ENCODE results near the gene ITGA5. TPM values are rescaled to one million over a fixed set of nuclear protein-coding genes. Genes with fewer than 3 reads are reported as not detected.

Gene ITGA5
- total RNA-seq, 1 experiment from 2014 or later, result 12.2 TPM

- Histone ChIP-seq H3K9me3 (ENCODE audit: control insufficient read depth, low read depth, low read length) (no peaks in the 10 kb centered on the region), H3K23ac (ENCODE audit: insufficient read length, low read depth, low read length) (no peak overlapping the region), H3K56ac (ENCODE audit: insufficient read length, low read depth, low read length) (no peak overlapping the region), H4K8ac (replicated peaks; ENCODE audit: insufficient read length, low read depth, low read length) (no peak overlapping the region), H2AFZ (ENCODE audit: low read length) (no peak overlapping the region), H2AK5ac (ENCODE audit: insufficient read length, low read length) (no peak overlapping the region), H3K27ac (ENCODE audit: insufficient read length, low read depth, low read length) (no peak overlapping the region), H3K4me2 (ENCODE audit: insufficient read depth, insufficient read length, low read length) (no peak overlapping the region), H2BK15ac (ENCODE audit: low read depth, low read length) (no peak overlapping the region), H3K14ac (ENCODE audit: insufficient read depth, low read length) (no peak overlapping the region), H3K79me1 (ENCODE audit: insufficient read depth, low read depth, low read length, poor library complexity, severe bottlenecking) (no peaks in the 10 kb centered on the region), H3K4ac (ENCODE audit: low read depth, low read length) (no peak overlapping the region), H3K27me3 (ENCODE audit: insufficient read depth, low read length) (no peaks in the 10 kb centered on the region), H3K9ac (ENCODE audit: extremely low read depth, insufficient read length, low read length) (no peak overlapping the region), H3K23me2 (ENCODE audit: insufficient read length, low read depth, low read length, poor library complexity, severe bottlenecking) (peaks cover 10% of the 10 kb centered on the region), H2BK20ac (ENCODE audit: low read depth, low read length, poor library complexity, severe bottlenecking) (no peak overlapping the region), H3K79me2 (ENCODE audit: insufficient read depth, low read length) (no peaks in the 10 kb centered on the region), H3T11ph (ENCODE audit: low read length) (no peak overlapping the region), H4K91ac (ENCODE audit: insufficient read length, low read depth, low read length) (no peak overlapping the region), H2BK120ac (ENCODE audit: low read depth, low read length, poor library complexity, severe bottlenecking) (no peak overlapping the region), H3K4me1 (ENCODE audit: insufficient read depth, low read length) (no peaks in the 10 kb centered on the region; the same call in 1 of the 2 replicates), H2BK12ac (ENCODE audit: insufficient read length, low read depth, low read length) (no peak overlapping the region), H4K5ac (ENCODE audit: insufficient read length, low read depth, low read length) (no peak overlapping the region), H3K18ac (ENCODE audit: insufficient read length, low read depth, low read length) (no peak overlapping the region), H2BK5ac (ENCODE audit: insufficient read length, low read length) (no peak overlapping the region), H4K20me1 (ENCODE audit: control insufficient read depth, insufficient read depth, insufficient read length) (no peaks in the 10 kb centered on the region)
- TF ChIP-seq CTCF (conservative IDR thresholded peaks at IDR 0.05), result no peak
- no peak for DNase-seq
- Mint-ChIP-seq H3K27me3 (ENCODE audit: low read depth) (peaks cover 19% of the 10 kb centered on the region), H3K4me1 (peaks cover 24 to 30% of the 10 kb centered on the region in 2 experiments), H3K4me3 (no peak overlapping the region), H3K9me3 (no peaks in the 10 kb centered on the region), H3K36me3 (ENCODE audit: insufficient read depth in 1 of 3, low read depth in 3 of 3) (peaks cover 5 to 24% (median 20%) of the 10 kb centered on the region in 3 experiments; a peak in 6 of 7 replicates), H3K27ac (peak overlapping the region in 1 of 3 experiments; percentile 68; a peak in 1 of 7 replicates)
These were observed 23.5 kb downstream of the ITGA5 start for GRCh38 chr12:54395545-54395944.
